ENCODE measurements around the gene CNTD1. TPM values are rescaled to one million over a fixed set of nuclear protein-coding genes. Genes with fewer than 3 reads are reported as not detected.

The CNTD1 gene
- total and polyA plus RNA-seq, 2 of the 4 experiments (the other 2 are of a cell fraction): not detected

DNA sequence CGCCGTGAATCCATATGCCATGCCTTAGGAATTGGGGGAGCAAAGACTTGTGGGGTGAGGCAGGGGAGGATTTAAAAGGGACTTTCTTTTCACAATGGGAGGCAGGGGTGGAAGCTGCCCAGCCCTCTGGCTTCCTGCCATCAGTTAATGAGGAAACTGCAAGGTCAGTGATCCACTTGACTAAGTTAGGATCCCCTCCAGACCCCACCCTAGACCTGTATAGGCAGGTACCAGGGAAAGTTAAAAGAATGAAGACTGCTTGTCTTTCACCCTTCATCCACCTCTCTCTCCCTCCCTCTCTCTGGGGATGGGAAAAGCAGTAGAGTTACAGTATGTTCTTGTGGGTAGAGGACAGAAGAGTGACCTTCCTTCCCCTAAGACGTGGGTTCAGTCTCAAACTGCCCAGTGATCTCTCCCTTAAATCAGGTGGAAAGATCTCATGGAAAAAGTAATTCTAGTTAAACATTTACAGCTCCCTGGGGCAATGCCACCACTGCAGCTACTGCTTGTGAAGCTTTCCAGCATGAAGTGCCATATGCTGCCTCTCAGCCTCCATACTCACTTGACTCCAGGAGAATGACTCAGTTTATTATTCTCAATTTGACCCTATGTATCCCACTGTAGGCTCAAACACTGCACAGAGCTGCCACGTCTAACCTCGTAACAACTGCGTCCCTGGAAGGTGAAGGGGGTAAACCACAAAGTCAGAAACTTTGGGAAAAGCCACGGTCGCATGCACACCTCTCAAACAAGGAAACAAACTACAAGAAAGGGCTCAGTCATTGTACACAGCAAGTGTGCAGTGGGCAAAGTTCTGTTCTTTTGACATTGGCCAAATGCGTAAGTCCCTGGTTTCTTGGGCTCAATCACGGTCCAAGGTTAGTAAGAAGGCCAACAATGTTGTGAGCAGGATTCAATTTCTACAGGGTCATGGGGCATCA is 1.3 kb upstream of the CNTD1 start:
- Histone ChIP-seq H3K4me2 (ENCODE audit: low read depth, low read length) (peak overlapping the region; percentile 98), H2BK20ac (ENCODE audit: low read depth, low read length) (no peak overlapping the region), H2BK15ac (ENCODE audit: low read depth, low read length) (no peak overlapping the region), H3K56ac (ENCODE audit: extremely low read depth, insufficient read depth, low read length) (no peak overlapping the region), H3K27ac (ENCODE audit: insufficient read depth, low read length) (peak overlapping the region; percentile 7; the same call in 1 of the 2 replicates), H3K9ac (ENCODE audit: low read depth, low read length) (peak overlapping the region; percentile 93), H4K91ac (ENCODE audit: insufficient read depth, low read depth, low read length) (peak overlapping the region; percentile 88; the same call in 1 of the 2 replicates), H3K9me1 (ENCODE audit: insufficient read depth, low read length) (peaks cover 19% of the 10 kb centered on the region), H3K4ac (ENCODE audit: low read depth, low read length) (peak overlapping the region; percentile 96; the same call in 1 of the 2 replicates), H2AFZ (replicated peaks; ENCODE audit: low read length, poor library complexity) (peak overlapping the region; percentile 11), H2BK5ac (ENCODE audit: low read depth, low read length, poor library complexity, severe bottlenecking) (no peak overlapping the region), H4K20me1 (ENCODE audit: insufficient read depth, low read length) (no peaks in the 10 kb centered on the region), H3K27me3 (ENCODE audit: control insufficient read depth, insufficient read depth, low read length) (no peaks in the 10 kb centered on the region), H2AK9ac (replicated peaks; ENCODE audit: low read depth, low read length, poor library complexity) (peak overlapping the region; percentile 56), H3K9me3 (ENCODE audit: control insufficient read depth, insufficient read depth, low read length) (no peaks in the 10 kb centered on the region), H3K4me3 (ENCODE audit: insufficient read depth, low read depth, low read length) (peak overlapping the region; percentile 64), H3K79me1 (ENCODE audit: low read depth in 1 of 2, low read length in 2 of 2) (peaks cover 20 to 39% of the 10 kb centered on the region in 2 experiments), H2AK5ac (ENCODE audit: low read depth, low read length) (peak overlapping the region; percentile 47; the same call in 1 of the 2 replicates), H3K18ac (ENCODE audit: low read depth, low read length) (no peak overlapping the region), H4K5ac (ENCODE audit: low read depth, low read length) (peak overlapping the region; percentile 61; the same call in 1 of the 2 replicates), H3K23ac (ENCODE audit: low read depth, low read length) (peak overlapping the region; percentile 78), H3K4me1 (ENCODE audit: control insufficient read depth, insufficient read depth, low read length) (peaks cover 7% of the 10 kb centered on the region), H4K8ac (ENCODE audit: low read depth in 2 of 2, low read length in 2 of 2) (peak overlapping the region; percentile 45 to 98; a peak in 3 of 4 replicates), H3K36me3 (ENCODE audit: control insufficient read depth, insufficient read depth, low read length) (peaks cover 4% of the 10 kb centered on the region; the same call in 1 of the 2 replicates), H2BK120ac (ENCODE audit: low read depth, low read length) (no peak overlapping the region), H3K14ac (replicated peaks; ENCODE audit: low read depth, low read length) (peak overlapping the region; percentile 98)
- dilution Hi-C loops (cut with HindIII; ENCODE audit: low sequenced_read_pairs, unreplicated experiment) (no loop called here), intact Hi-C loops (cut with micrococcal nuclease) (no loop called here), in situ Hi-C loops (cut with MboI; ENCODE audit: low sequenced_read_pairs) (no loop called here)
- TF ChIP-seq MAFK (IDR thresholded peaks at IDR 0.05; ENCODE audit: low read depth, low read length) (no peak), POLR2A (IDR thresholded peaks at IDR 0.05; ENCODE audit: low read depth, low read length) (0 out of 2 replicates have a peak, but pooled peaks have one; percentile 25)
- BruUV-seq (replicated peaks): no TSS peak
- WGBS, 2 experiments (ENCODE audit: extremely low coverage in 2 of 2, insufficient read length in 1 of 2): 93% methylated on average over 2 of the region's 10 CpGs; no CpG with 5 or more reads in 1 of the 2 experiments
- ChIA-PET CTCF (no interaction called here), POLR2A (ENCODE audit: unreplicated experiment) (no interaction called here)
- no peak for ATAC-seq (ENCODE audit: low read depth)
- no peak for DNase-seq
